Stimulated activated CD4-positive, alpha-beta T cell treated with anti-CD3 and anti-CD28 coated beads, Interleukin-4, amount 100 ng/mL, for 4 hours (primary cell): Measurements from ENCODE around the gene TRIO.

Experiments used
- DNase-seq, 2 experiments: peaks; one replicate each; pipeline ENCODE4 v3.0.0-alpha.2; 2020

The TRIO gene

GRCh38 chr5:14211818-14212803 lies 69.0 kb downstream of the TRIO start:
- no peak for DNase-seq

- no peak for DNase-seq
Observed at GRCh38 chr5:14212838-14213237, 69.7 kb downstream of the TRIO start.

- no peak for DNase-seq
Observed at GRCh38 chr5:14213253-14213652, 70.1 kb downstream of the TRIO start.

- DNase-seq, result no peak
Observed at GRCh38 chr5:14213813-14214585, 70.9 kb downstream of the TRIO start.

GRCh38 chr5:14215901-14216300 lies 72.8 kb downstream of the TRIO start:
- no peak for DNase-seq

- no peak for DNase-seq
Observed at GRCh38 chr5:14216372-14216771, 73.2 kb downstream of the TRIO start.

- no peak for DNase-seq
Observed at GRCh38 chr5:14216902-14217301, 73.8 kb downstream of the TRIO start.

- DNase-seq, result no peak
Observed at GRCh38 chr5:14217587-14217986, 74.4 kb downstream of the TRIO start.

GRCh38 chr5:14218011-14218410 lies 74.9 kb downstream of the TRIO start:
- DNase-seq, result no peak

GRCh38 chr5:14218480-14218879 lies 75.3 kb downstream of the TRIO start:
- DNase-seq, result no peak

GRCh38 chr5:14218897-14219573 lies 75.9 kb downstream of the TRIO start:
- no peak for DNase-seq

GRCh38 chr5:14219800-14220512 lies 76.8 kb downstream of the TRIO start:
- no peak for DNase-seq

GRCh38 chr5:14220642-14221041 lies 77.5 kb downstream of the TRIO start:
- no peak for DNase-seq

- no peak for DNase-seq
Observed at GRCh38 chr5:14221732-14222131, 78.6 kb downstream of the TRIO start.

- no peak for DNase-seq
Observed at GRCh38 chr5:14222206-14222605, 79.1 kb downstream of the TRIO start.

GRCh38 chr5:14223372-14223771 lies 80.2 kb downstream of the TRIO start:
- DNase-seq, result no peak

GRCh38 chr5:14225173-14225834 lies 82.2 kb downstream of the TRIO start:
- no peak for DNase-seq

- no peak for DNase-seq
Observed at GRCh38 chr5:14226149-14226548, 83.0 kb downstream of the TRIO start.

- no peak for DNase-seq
Observed at GRCh38 chr5:14226554-14226953, 83.4 kb downstream of the TRIO start.

- no peak for DNase-seq
Observed at GRCh38 chr5:14226992-14227391, 83.8 kb downstream of the TRIO start.

- DNase-seq, result no peak
Observed at GRCh38 chr5:14227513-14227912, 84.4 kb downstream of the TRIO start.

GRCh38 chr5:14228219-14228618 lies 85.1 kb downstream of the TRIO start:
- DNase-seq, result no peak
